ACC112 (cell line): Measurements from ENCODE around the gene ADAMTS18.

Experiments used
- H2AFZ ChIP-seq: fragments of 200-600 bp; sonication (generic); one replicate; pipeline ENCODE4 v1.6.0; 2017; ENCODE audit warnings: antibody characterized with exemption, low read length; ENCODE audit not compliant: unreplicated experiment
- H3K27ac ChIP-seq: fragments of 200-600 bp; sonication (generic); 2 replicates; pipeline ENCODE4 v1.5.1; 2014; ENCODE audit warnings: low read depth, mild to moderate bottlenecking, antibody characterized with exemption, low read length, moderate library complexity
- H3K27me3 ChIP-seq: fragments of 200-600 bp; sonication (generic); 2 replicates; pipeline ENCODE4 v1.6.1; 2014; ENCODE audit warnings: mild to moderate bottlenecking, antibody characterized with exemption, low read length, moderate library complexity, mixed read lengths; ENCODE audit not compliant: insufficient read depth
- H3K36me3 ChIP-seq: fragments of 200-600 bp; sonication (generic); 2 replicates; pipeline ENCODE4 v1.6.1; 2016; ENCODE audit warnings: mild to moderate bottlenecking, antibody characterized with exemption, low read length, moderate library complexity, mixed read lengths; ENCODE audit not compliant: insufficient read depth
- H3K4me1 ChIP-seq: fragments of 200-600 bp; sonication (generic); one replicate; pipeline ENCODE4 v1.6.1; 2016; ENCODE audit warnings: low read length, mixed read lengths; ENCODE audit not compliant: insufficient read depth, unreplicated experiment, control insufficient read depth
- H3K4me3 ChIP-seq: fragments of 200-600 bp; sonication (generic); 2 replicates; pipeline ENCODE4 v1.5.1; 2014; ENCODE audit warnings: mild to moderate bottlenecking, low read depth, low read length
- H3K79me2 ChIP-seq: fragments of 200-600 bp; sonication (generic); one replicate; pipeline ENCODE4 v1.6.0; 2016; ENCODE audit warnings: low read length; ENCODE audit not compliant: control insufficient read depth, unreplicated experiment, insufficient read depth

The ADAMTS18 gene

DNA sequence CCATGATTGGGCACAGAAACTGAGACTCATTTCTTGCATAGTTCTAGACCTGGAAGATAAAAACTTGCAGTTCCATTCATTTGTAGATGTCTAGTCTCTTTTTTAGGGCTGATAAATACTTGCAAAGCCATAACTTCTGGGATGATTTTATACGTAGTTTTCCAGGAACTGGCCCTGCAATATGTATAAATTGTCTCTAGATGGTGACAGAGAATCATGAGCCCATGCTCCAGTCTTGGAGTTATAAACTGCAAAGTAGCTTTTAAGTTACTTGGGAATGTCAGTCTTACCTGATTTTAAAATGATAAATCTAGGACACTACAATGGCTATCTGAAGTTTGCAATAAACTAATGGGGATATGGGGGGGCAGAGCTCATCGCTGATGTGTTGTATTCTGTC lies 3.0 kb upstream of the ADAMTS18 start:
- H3K27ac ChIP-seq = no peak overlapping the region

GRCh38 chr16:77435272-77435820 lies 512 bp upstream of the ADAMTS18 start:
- Histone ChIP-seq H3K36me3 (no peaks in the 10 kb centered on the region), H3K79me2 (no peaks in the 10 kb centered on the region), H3K27me3 (peaks cover 92% of the 10 kb centered on the region), H3K27ac (no peak overlapping the region), H3K4me1 (no peaks in the 10 kb centered on the region), H3K4me3 (no peak overlapping the region), H2AFZ (no peak overlapping the region)

More for the DNA sequence above, 3.0 kb upstream of the ADAMTS18 start:
- Histone ChIP-seq H3K27me3 (peaks cover 81% of the 10 kb centered on the region), H3K4me3 (no peak overlapping the region), H3K36me3 (no peaks in the 10 kb centered on the region), H2AFZ (no peak overlapping the region), H3K4me1 (no peaks in the 10 kb centered on the region), H3K79me2 (no peaks in the 10 kb centered on the region)

- Histone ChIP-seq H3K27ac (no peak overlapping the region), H3K27me3 (peaks cover 88% of the 10 kb centered on the region), H2AFZ (no peak overlapping the region), H3K36me3 (no peaks in the 10 kb centered on the region), H3K79me2 (no peaks in the 10 kb centered on the region), H3K4me3 (no peak overlapping the region), H3K4me1 (no peaks in the 10 kb centered on the region)
Measured at GRCh38 chr16:77434022-77434529, 758 bp downstream of the ADAMTS18 start.

DNA sequence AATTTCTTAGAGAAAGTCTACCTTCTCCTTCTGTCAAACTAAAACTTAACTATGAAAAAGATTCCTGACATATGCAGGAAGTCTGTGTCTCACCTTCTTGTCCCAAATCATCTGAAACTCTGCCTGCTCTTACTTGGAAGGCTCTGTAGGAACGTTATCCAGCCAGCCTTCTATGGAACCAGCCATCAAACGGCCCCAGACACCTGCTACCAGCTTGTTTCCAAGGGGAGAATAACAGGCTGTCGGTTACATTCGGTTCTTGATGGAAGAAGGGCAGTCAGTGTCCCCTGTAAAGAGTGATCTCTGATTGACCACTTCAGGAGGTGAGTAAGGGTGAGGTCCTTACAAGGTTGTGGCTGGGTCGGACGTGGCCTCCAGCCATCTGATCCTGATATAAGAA lies 1.7 kb downstream of the ADAMTS18 start:
- Histone ChIP-seq H3K27ac (no peak overlapping the region), H2AFZ (no peak overlapping the region), H3K36me3 (no peaks in the 10 kb centered on the region), H3K27me3 (peaks cover 93% of the 10 kb centered on the region), H3K79me2 (no peaks in the 10 kb centered on the region), H3K4me1 (no peaks in the 10 kb centered on the region), H3K4me3 (no peak overlapping the region)

GRCh38 chr16:77432264-77432663 lies 2.6 kb downstream of the ADAMTS18 start:
- no peaks in the 10 kb centered on the region for H3K4me1 ChIP-seq
- H3K36me3 ChIP-seq = no peaks in the 10 kb centered on the region
- no peak overlapping the region for H3K27ac ChIP-seq
- H3K4me3 ChIP-seq = no peak overlapping the region
- H2AFZ ChIP-seq = no peak overlapping the region
- peaks cover 85% of the 10 kb centered on the region for H3K27me3 ChIP-seq
- H3K79me2 ChIP-seq = no peaks in the 10 kb centered on the region

- Histone ChIP-seq H3K27ac (no peak overlapping the region), H3K4me3 (no peak overlapping the region), H3K36me3 (no peaks in the 10 kb centered on the region), H3K27me3 (peaks cover 73% of the 10 kb centered on the region), H3K4me1 (no peaks in the 10 kb centered on the region), H2AFZ (no peak overlapping the region), H3K79me2 (no peaks in the 10 kb centered on the region)
Measured at GRCh38 chr16:77430787-77431585, 3.8 kb downstream of the ADAMTS18 start.

DNA sequence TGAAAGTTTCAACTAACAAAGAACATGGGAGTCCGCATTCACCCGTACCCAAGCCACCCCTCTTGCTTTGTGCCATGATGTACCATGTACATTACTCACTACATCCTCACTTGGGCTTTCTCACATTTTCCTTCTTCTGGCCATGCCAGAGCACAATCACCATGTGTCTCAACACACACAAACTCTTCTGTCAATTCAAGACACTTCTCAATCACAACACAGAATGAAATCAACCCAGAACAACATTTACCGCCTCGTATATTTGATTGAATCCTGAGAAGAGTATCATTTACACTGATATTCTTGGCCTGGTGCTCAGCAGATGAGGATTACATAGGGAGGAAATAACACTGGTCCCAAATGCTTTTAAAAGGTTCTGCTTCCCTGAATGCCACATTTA lies 4.5 kb downstream of the ADAMTS18 start:
- no peaks in the 10 kb centered on the region for H3K36me3 ChIP-seq
- H3K27me3 ChIP-seq = peaks cover 67% of the 10 kb centered on the region
- H2AFZ ChIP-seq = no peak overlapping the region
- H3K4me3 ChIP-seq = no peak overlapping the region
- no peaks in the 10 kb centered on the region for H3K4me1 ChIP-seq
- H3K27ac ChIP-seq = no peak overlapping the region
- H3K79me2 ChIP-seq = no peaks in the 10 kb centered on the region

- no peak overlapping the region for H3K4me3 ChIP-seq
- peaks cover 15% of the 10 kb centered on the region for H3K27me3 ChIP-seq
- H3K79me2 ChIP-seq = no peaks in the 10 kb centered on the region
- H3K4me1 ChIP-seq = no peaks in the 10 kb centered on the region
- H2AFZ ChIP-seq = no peak overlapping the region
- H3K27ac ChIP-seq = no peak overlapping the region
- no peaks in the 10 kb centered on the region for H3K36me3 ChIP-seq
Measured at GRCh38 chr16:77424871-77425604, 9.8 kb downstream of the ADAMTS18 start.

- H3K27ac ChIP-seq = no peak overlapping the region
- no peaks in the 10 kb centered on the region for H3K4me1 ChIP-seq
- H2AFZ ChIP-seq = no peak overlapping the region
- no peaks in the 10 kb centered on the region for H3K27me3 ChIP-seq
- no peaks in the 10 kb centered on the region for H3K79me2 ChIP-seq
- H3K4me3 ChIP-seq = no peak overlapping the region
- H3K36me3 ChIP-seq = no peaks in the 10 kb centered on the region
Measured at GRCh38 chr16:77422196-77422784, 12.5 kb downstream of the ADAMTS18 start.

DNA sequence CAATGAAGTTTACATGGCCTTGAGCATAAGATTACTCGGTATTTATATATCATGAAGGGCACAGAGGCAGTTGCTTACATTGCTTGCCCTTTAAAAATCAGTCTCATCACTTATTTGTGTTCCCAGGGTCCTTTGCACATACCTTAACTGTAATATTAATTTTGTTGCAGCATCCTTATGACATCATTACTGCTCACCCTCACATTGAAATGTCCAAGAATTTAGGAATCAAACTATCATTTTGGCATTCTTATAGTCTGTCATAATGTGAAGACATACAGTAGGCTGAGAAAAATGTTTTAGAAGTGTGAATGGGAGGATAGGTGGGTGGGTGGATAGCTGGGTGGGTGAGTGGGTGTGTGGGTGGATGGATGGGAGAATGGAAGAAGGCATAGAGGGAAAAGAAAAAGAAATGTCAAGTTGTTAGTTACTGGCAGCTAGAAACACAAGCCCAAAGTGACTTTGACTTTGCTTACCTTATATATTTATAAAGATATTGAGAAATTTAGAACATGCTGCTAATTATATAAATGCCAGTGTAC lies 17.8 kb downstream of the ADAMTS18 start:
- Histone ChIP-seq H3K36me3 (no peaks in the 10 kb centered on the region), H3K79me2 (no peaks in the 10 kb centered on the region), H3K4me1 (no peaks in the 10 kb centered on the region), H2AFZ (no peak overlapping the region), H3K4me3 (no peak overlapping the region), H3K27me3 (no peaks in the 10 kb centered on the region), H3K27ac (no peak overlapping the region)
